NCI-H345 treated with DMSO at 0.1 percent for 48 hours (cell line): ENCODE data around the gene ACOXL.

Experiments
- DNase-seq: peaks from one replicate; lab custom pipeline; 2025; ENCODE audit not compliant: unreplicated experiment; lab: John Stamatoyannopoulos, UW

ACOXL gene

GRCh38 chr2:110791435-110791834 is 59.1 kb downstream of the ACOXL start:
- DNase-seq: no peak

- no peak for DNase-seq
Observed at GRCh38 chr2:110793034-110793433, 60.7 kb downstream of the ACOXL start.

DNA sequence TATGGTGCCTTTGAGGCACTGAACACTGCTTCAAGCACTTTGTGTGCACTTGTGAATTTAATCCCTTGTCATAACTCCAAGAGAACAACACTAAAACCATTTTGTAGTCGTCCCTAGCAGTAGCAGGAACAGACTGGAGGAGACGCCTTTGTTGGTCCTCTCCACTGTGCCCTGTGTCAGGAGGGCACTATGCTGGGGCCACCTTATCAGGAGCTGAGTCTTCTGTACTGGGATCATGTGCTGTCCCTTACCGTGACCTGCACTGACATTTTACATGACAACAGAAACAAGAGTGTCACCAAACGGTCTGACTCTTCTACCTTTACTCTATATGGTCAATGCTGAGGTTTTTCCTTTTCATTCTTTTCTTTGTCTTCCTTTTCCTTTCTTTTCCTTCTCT is 62.0 kb downstream of the ACOXL start:
- no peak for DNase-seq

- DNase-seq: no peak
Observed at GRCh38 chr2:110794951-110795350, 62.6 kb downstream of the ACOXL start.

DNA sequence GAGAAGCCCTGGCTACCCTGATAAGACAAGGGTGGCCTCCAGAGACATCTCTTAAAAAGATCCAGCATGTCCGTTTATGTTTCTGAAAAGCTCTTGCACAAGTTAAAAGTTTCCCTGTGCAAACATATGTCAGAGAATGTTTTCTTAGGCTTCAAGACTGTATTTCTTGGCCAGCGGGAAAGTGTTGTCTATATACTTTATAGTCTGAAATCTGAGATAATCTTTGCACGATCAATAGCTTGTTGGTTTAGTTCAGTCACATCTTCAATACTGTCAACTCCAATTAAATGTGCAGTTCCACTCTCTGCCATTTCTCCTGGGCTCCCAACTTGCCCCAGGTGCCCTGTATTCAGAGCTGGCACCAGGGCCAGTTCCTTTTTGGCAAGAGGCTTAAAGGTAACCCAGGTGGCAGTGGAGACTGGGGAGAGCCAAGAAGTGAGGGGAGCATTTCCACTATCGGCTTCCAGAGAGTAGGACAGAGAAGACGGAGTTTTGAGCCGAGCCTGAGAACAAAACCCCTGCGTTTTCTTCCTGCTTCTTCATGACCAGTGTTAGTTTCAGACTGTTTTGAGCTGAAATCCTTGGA is 64.4 kb downstream of the ACOXL start:
- DNase-seq: no peak

DNA sequence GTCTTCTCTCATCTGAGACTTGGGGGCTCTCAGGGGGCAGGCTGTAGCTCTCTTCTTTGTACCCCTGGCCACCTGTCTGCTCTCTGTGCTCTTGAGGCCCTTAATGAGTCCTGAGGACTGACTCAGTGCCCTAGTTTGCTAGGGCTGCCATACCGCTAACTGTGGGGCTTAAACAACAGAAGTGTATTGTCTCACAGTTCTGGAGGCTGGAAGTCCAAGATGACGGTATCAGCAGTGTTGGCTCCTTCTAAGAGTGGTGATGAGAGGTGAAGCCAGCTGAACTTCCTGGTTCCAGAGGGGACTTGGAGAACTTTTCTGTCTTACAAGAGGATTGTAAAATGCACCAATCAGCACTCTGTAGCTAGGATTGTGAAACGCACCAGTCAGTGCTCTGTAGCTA is 67.0 kb downstream of the ACOXL start:
- no peak for DNase-seq

GRCh38 chr2:110800611-110801402 is 68.4 kb downstream of the ACOXL start:
- DNase-seq: no peak

DNA sequence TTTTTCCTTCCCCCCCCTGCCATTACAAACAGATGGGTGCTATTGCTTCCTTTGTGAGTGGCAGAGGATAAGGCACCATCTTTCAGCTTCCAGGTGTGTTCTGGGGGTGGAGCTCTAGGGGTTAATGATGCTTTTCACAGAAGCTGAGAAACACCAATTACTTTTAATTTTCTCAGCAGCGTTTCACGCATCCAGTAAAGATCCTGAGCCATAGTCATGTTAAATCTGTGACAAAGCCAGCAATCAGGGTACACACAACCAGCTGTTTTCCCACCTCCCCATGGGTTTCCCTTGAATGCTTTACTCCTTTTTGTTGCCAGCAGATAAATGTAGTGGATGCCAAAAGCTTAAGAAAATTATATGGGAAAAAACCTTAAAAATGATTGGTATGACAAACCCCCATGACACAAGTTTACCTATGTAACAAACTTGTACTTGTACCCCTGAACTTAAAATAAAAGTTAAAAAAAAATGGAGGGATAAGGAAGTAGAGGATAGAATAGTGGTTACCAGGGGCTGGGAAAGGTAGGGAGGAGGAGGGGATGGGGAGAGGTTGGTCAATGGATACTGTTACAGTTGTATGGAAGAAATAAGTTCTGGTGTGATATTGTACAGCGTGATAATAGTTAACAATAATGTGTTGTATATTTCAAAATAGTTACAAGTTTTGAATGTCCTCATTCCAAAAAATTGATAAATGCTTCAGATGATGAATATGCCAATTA is 70.0 kb downstream of the ACOXL start:
- DNase-seq: no peak

DNA sequence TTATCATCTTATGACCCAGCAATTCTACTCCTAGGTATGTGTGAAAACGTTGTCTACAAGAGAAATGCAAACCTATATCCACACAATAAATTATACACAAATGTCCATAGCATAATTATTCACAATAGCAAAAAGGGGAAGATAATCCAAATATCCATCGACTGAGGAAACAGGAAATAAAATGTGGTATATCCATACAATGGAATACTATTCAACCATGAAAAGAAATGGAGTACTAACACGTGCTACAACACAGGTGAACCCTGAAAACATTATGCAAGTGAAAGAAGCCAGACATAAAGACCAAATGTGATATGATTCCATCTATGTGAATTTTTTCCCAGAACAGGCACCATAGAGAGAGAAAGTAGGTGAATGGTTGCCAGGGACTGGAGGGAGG is 72.1 kb downstream of the ACOXL start:
- DNase-seq: no peak

GRCh38 chr2:110804915-110805314 is 72.5 kb downstream of the ACOXL start:
- no peak for DNase-seq

- DNase-seq: no peak
Observed at GRCh38 chr2:110805894-110806452, 73.6 kb downstream of the ACOXL start.

- no peak for DNase-seq
Observed at GRCh38 chr2:110807522-110807921, 75.1 kb downstream of the ACOXL start.

- DNase-seq: no peak
Observed at GRCh38 chr2:110810404-110810803, 78.0 kb downstream of the ACOXL start.

GRCh38 chr2:110812726-110813645 is 80.6 kb downstream of the ACOXL start:
- no peak for DNase-seq

DNA sequence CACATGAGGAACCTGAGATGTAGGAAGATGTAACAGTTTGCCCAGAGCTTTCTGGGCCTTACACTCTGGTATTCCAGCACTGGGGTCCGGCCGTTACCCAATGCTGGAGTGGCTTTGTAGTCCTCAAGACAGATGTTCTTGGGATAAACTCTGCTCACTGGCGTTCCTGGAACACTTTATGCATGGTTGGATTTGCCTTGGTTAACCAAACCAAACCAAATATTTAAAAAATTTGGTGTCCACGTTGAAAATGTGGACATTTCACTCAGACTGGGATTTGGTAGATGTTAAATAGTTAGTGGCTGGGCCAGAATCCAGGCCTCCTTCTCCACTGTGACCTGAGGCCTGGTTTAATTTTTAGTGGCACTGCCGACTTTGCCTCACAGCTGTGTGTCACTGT is 81.5 kb downstream of the ACOXL start:
- DNase-seq: no peak

DNA sequence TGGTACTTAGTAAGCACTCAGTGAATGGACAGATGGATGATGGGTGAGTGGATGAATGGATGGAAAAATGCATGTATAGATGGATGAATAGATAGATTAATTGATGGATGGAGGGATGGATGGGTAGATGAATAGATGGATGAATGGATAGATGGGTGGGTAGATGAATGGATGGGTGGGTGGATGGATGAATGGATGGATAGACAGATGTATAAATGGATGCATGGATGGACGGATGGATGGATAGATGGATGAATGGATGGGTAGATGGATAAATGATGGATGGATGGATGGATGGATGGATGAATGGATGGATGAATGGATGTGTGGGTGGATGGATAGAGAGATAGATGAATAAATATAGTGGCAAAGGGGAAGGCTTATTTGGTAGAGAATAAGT is 83.6 kb downstream of the ACOXL start:
- no peak for DNase-seq

- DNase-seq: no peak
Observed at GRCh38 chr2:110816404-110817365, 84.3 kb downstream of the ACOXL start.

DNA sequence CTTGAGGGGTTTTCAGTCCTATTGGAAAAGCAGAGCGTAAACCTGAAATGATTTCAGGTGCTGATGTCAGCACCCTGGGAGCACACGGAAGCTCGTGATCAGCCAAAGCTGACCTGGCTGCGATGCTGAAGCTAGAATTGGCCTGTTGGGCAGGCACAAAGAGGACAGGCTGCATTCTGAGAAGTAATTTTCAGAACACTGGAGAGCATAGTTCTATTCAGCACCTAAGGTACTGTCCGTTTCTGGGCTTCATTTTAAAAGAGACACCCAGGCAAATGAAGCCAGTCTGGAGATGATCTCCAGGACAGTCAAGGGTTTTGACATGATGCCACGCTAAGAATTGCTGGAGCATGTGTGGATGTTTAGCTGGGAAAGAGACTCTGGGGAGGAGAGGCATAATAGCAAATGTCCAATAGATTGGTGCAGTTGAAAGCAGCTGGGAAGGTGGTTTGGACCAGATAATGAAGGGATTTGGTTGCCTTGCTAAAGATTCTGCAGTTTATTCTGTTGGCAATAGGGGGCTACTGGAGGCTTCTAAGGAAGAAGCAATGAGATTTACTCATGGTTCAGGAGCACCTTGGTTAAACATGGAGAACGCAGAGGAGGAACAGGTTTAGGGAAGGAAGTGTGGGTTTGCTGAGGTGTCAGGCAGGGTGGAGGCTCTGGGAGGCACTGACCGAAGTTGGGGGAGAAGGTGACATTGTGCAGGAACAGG is 86.6 kb downstream of the ACOXL start:
- DNase-seq: no peak

DNA sequence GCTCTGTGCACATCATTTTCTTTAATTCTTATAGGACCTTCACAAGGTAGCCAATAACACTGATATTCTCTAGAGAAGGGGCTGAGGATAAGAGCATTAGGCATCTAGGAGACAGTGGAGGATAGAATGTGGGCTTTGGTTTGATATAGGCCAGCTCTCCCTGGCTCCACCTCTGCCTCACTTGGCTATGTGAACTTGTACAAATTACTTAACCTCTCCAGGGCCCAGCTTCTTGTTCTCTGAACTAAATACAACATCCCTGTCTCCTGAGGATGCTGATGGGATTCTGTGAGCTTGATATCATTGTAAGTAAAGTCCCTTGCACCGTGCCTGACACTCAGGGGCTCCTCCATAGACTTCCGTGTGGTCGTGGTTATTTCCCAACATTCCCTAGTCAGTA is 87.3 kb downstream of the ACOXL start:
- no peak for DNase-seq
